K562 (cell line): ENCODE results near the gene TKTL2. TPM values are rescaled to one million over a fixed set of nuclear protein-coding genes. Genes with fewer than 3 reads are reported as not detected.

ENCODE experiments used
- ATAC-seq: fragments of 200-7000 bp; cut with Tn5 transposase; 3 replicates; pipeline ENCODE4 v1.9.1; 2020; ENCODE audit warnings: moderate library complexity
- BruUV-seq: library from RNA; stranded (reverse); fragments of 400-500 nt; replicated peaks from 2 replicates; lab custom pipeline; 2021; lab: Mats Ljungman, UMichigan
- CTCF ChIA-PET: fragments of 300-600 bp; formaldehyde crosslinking; extraction: SDS; loops from one replicate; lab custom pipeline; 2021; ENCODE audit warnings: low intra/inter-chr PET ratio; lab: Yijun Ruan, JAX
- POLR2A ChIA-PET: fragments of 300-600, 350-650 bp; sonication (Branson Sonifier 250); formaldehyde crosslinking; extraction: SDS; loops from one replicate; lab custom pipeline; 2021; ENCODE audit warnings: antibody characterized with exemption, inconsistent platforms; lab: Yijun Ruan, JAX
- DNase-seq, 4 experiments: peaks; one replicate each; pipeline versions ENCODE4 v3.0.0 to v3.0.0-alpha.2; 2011 to 2018; ENCODE audit warnings: low spot score in 3 of 4, mixed read lengths in 3 of 4; ENCODE audit errors: extremely low read depth in 1 of 4
- FAIRE-seq: peaks from 2 replicates; lab custom pipeline; 2011; peaks lifted over from hg19 to GRCh38; lab: Jason Lieb, UNC
- H2AFZ ChIP-seq: 2 replicates; pipeline ENCODE4 v1.6.0; 2011; ENCODE audit warnings: low read depth, low read length, control low read depth, inconsistent platforms
- H3K27ac ChIP-seq: fragments of 200-600 bp; 3 replicates; pipeline ENCODE4 v1.8.0; 2011; ENCODE audit warnings: low read depth, mild to moderate bottlenecking, control low read depth, inconsistent platforms, low read length, moderate library complexity, mixed read lengths; ENCODE audit errors: extremely low read depth
- H3K27me3 ChIP-seq, 2 experiments: fragments of 300-600 bp in 1 of 2; 2 replicates in 1 of 2; 3 replicates in 1 of 2; pipeline versions ENCODE4 v1.6.0 to v1.8.0; 2011; ENCODE audit warnings: inconsistent platforms in 2 of 2, low read length in 2 of 2, mild to moderate bottlenecking in 1 of 2, mixed read lengths in 1 of 2, moderate library complexity in 1 of 2; ENCODE audit not compliant: control insufficient read depth in 2 of 2, insufficient read depth in 2 of 2
- H3K36me3 ChIP-seq: fragments of 300-600 bp; 3 replicates; pipeline ENCODE4 v1.8.0; 2011; ENCODE audit warnings: mild to moderate bottlenecking, low read length, inconsistent platforms; ENCODE audit not compliant: control insufficient read depth, insufficient read depth
- H3K4me1 ChIP-seq, 2 experiments: fragments of 200-600 bp in 1 of 2; replicated peaks in 1 of 2; 2 replicates in 1 of 2; 3 replicates in 1 of 2; pipeline versions ENCODE4 v1.5.1 to v1.8.0; 2011; ENCODE audit warnings: inconsistent platforms in 2 of 2, low read length in 2 of 2, mild to moderate bottlenecking in 1 of 2, mixed read lengths in 1 of 2, moderate library complexity in 1 of 2; ENCODE audit not compliant: control insufficient read depth in 2 of 2, insufficient read depth in 2 of 2
- H3K4me2 ChIP-seq: 2 replicates; pipeline ENCODE4 v1.6.1; 2011; ENCODE audit warnings: low read length, control low read depth, inconsistent platforms, mixed read lengths; ENCODE audit not compliant: insufficient read depth
- H3K4me3 ChIP-seq: fragments of 200-600 bp; sonication (generic), shearing (Covaris generic); 2 replicates; pipeline ENCODE4 v1.5.1; 2016; ENCODE audit warnings: control low read depth, inconsistent platforms
- H3K79me2 ChIP-seq: fragments of 200-600 bp; 3 replicates; pipeline ENCODE4 v1.8.0; 2011; ENCODE audit warnings: low read length, inconsistent platforms; ENCODE audit not compliant: control insufficient read depth, insufficient read depth
- H3K9ac ChIP-seq, 2 experiments: 2 replicates each; pipeline versions ENCODE4 v1.6.0 to v1.6.1; 2011; ENCODE audit warnings: low read depth in 2 of 2, low read length in 2 of 2, control low read depth in 1 of 2, inconsistent platforms in 1 of 2, mild to moderate bottlenecking in 1 of 2, mixed read lengths in 1 of 2; ENCODE audit not compliant: insufficient read depth in 1 of 2
- H3K9me1 ChIP-seq: one replicate; pipeline ENCODE4 v1.6.0; 2011; ENCODE audit warnings: inconsistent platforms, mild to moderate bottlenecking, low read length, moderate library complexity; ENCODE audit not compliant: control insufficient read depth, insufficient read depth
- H3K9me3 ChIP-seq: replicated peaks from 2 replicates; pipeline ENCODE4 v1.5.1; 2011; ENCODE audit warnings: low read depth, low read length, inconsistent platforms; ENCODE audit not compliant: control insufficient read depth, insufficient read depth
- H4K20me1 ChIP-seq: replicated peaks from 2 replicates; pipeline ENCODE4 v1.6.1; 2011; ENCODE audit warnings: low read length, inconsistent platforms, mixed read lengths; ENCODE audit not compliant: control insufficient read depth, insufficient read depth
- GATA2 ChIP-seq: sonication (generic); formaldehyde crosslinking; IDR thresholded peaks from 2 replicates; pipeline ENCODE4 v1.4.0; 2020; ENCODE audit warnings: mild to moderate bottlenecking, missing genetic modification reagents
- HCFC1 ChIP-seq: IDR thresholded peaks from 2 replicates; pipeline ENCODE4 v1.6.1; 2012; ENCODE audit warnings: low read depth, low read length, improper control_type of control experiment
- HLTF ChIP-seq: fragments of 450-650 bp; IDR thresholded peaks from 2 replicates; pipeline ENCODE4 v1.6.1; 2016
- NCOA1 ChIP-seq: fragments of 450-650 bp; IDR thresholded peaks from 2 replicates; pipeline ENCODE4 v1.6.1; 2016; ENCODE audit warnings: low read depth
- RBM14 ChIP-seq: fragments of 200-400 bp; formaldehyde crosslinking; IDR thresholded peaks from 2 replicates; pipeline ENCODE4 v1.6.1; 2018; ENCODE audit warnings: low read depth, mild to moderate bottlenecking, low read length, moderate library complexity, borderline replicate concordance; ENCODE audit not compliant: insufficient read depth
- RUNX1 ChIP-seq: sonication (generic); IDR thresholded peaks from 2 replicates; pipeline ENCODE4 v1.6.1; 2016; ENCODE audit warnings: antibody characterized with exemption, low read depth
- SAFB2 ChIP-seq: fragments of 200-400 bp; formaldehyde crosslinking; IDR thresholded peaks from 2 replicates; pipeline ENCODE4 v1.6.1; 2018; ENCODE audit warnings: borderline replicate concordance, low read length, low read depth, moderate library complexity; ENCODE audit not compliant: severe bottlenecking
- SMARCA4 ChIP-seq: fragments of 450-650 bp; IDR thresholded peaks from 2 replicates; pipeline ENCODE4 v1.6.1; 2016
- SMARCB1 ChIP-seq: IDR thresholded peaks from 2 replicates; pipeline ENCODE4 v1.6.1; 2011; ENCODE audit warnings: improper control_type of control experiment, low read depth; ENCODE audit not compliant: insufficient read length
- SNRNP70 ChIP-seq: fragments of 200-400 bp; formaldehyde crosslinking; optimal IDR thresholded peaks from 2 replicates; pipeline ENCODE3; 2017; ENCODE audit warnings: low read depth, low read length
- SP2 ChIP-seq: IDR thresholded peaks from 2 replicates; pipeline ENCODE4 v1.6.1; 2011; ENCODE audit warnings: mild to moderate bottlenecking, low read depth, low read length, moderate library complexity; ENCODE audit not compliant: poor library complexity, severe bottlenecking; ENCODE audit errors: extremely low read depth
- TBL1XR1 ChIP-seq, 2 experiments: IDR thresholded peaks; 2 replicates each; pipeline ENCODE4 v1.6.1; 2012; ENCODE audit warnings: improper control_type of control experiment in 2 of 2, low read length in 2 of 2, mild to moderate bottlenecking in 1 of 2
- TFAM ChIP-seq: fragments of 250-450 bp; sonication (Bioruptor Pico); conservative IDR thresholded peaks from 2 replicates; pipeline ENCODE4 v1.5.0; 2021; ENCODE audit warnings: mild to moderate bottlenecking, moderate library complexity
- YY1 ChIP-seq, 3 experiments: IDR thresholded peaks; 2 replicates each; pipeline ENCODE4 v1.6.1; 2011; ENCODE audit warnings: low read length in 2 of 3, mild to moderate bottlenecking in 2 of 3, moderate library complexity in 2 of 3, borderline replicate concordance in 1 of 3, control low read depth in 1 of 3, low read depth in 1 of 3; ENCODE audit not compliant: insufficient read depth in 3 of 3, insufficient replicate concordance in 2 of 3, control insufficient read depth in 1 of 3, insufficient read length in 1 of 3; ENCODE audit errors: extremely low read depth in 1 of 3
- ZKSCAN8 ChIP-seq: fragments of 200-800 bp; sonication (Bioruptor generic); IDR thresholded peaks from 2 replicates; pipeline ENCODE4 v1.6.1; 2016; ENCODE audit warnings: missing genetic modification characterization, missing compliant biosample characterization
- ZNF507 ChIP-seq: conservative IDR thresholded peaks from 2 replicates; pipeline ENCODE4 v1.6.1; 2017; ENCODE audit warnings: missing genetic modification characterization, missing compliant biosample characterization
- WGBS: fragments of 100-300 bp; shearing (Covaris generic); methylation state at CpG from one replicate; pipeline ENCODE4 v1.1.6; 2016; ENCODE audit warnings: low coverage, mixed read lengths; ENCODE audit not compliant: insufficient coverage; ENCODE audit errors: missing lambda C conversion rate; 5-methylcytosine and 5-hydroxymethylcytosine counted together
- in situ Hi-C: fragments of 300-500 bp; cut with MboI; formaldehyde crosslinking; loops from 4 replicates; pipeline ENCODE4 v1.15.0; 2018; ENCODE audit warnings: inconsistent platforms, mixed read lengths
- intact Hi-C: fragments of 100-400 bp; cut with micrococcal nuclease; formaldehyde crosslinking; loops from 2 replicates; pipeline ENCODE4 v1.14.2; 2022
- polyA plus RNA-seq, 8 experiments: library from polyadenylated mRNA; depleted of rRNA in 4 of 8; stranded (reverse) in 5 of 8; unstranded in 3 of 8; fragments of >200 nt; fragmentation: Nextera tagmentation in 2 of 8; fragmentation: Illumina TruSeq in 1 of 8; extraction: Ambion mirVana in 2 of 8; extraction: Trizol in 1 of 8; gene quantifications; 2 replicates each; pipeline versions ENCODE4 v1.2.1 to v1.2.3, GENCODE V29; 2011 to 2014; ENCODE audit warnings: inconsistent platforms in 1 of 8, missing spikeins in 1 of 8
- total RNA-seq, 7 experiments: library from RNA; depleted of rRNA in 6 of 7; stranded (reverse); fragments of >200 nt in 6 of 7; fragmentation: Illumina TruSeq in 2 of 7; extraction: Trizol in 2 of 7; gene quantifications; 2 replicates each; pipeline versions ENCODE4 v1.2.1 to v1.2.3, GENCODE V29; 2011 to 2021; ENCODE audit warnings: low replicate concordance in 1 of 7
- TF ChIP-seq, protein P1 (sequence below), 2 experiments: IDR thresholded peaks; 2 replicates each; pipeline ENCODE4 v1.6.1; 2012; ENCODE audit warnings: improper control_type of control experiment in 2 of 2, low read depth in 2 of 2, low read length in 2 of 2, borderline replicate concordance in 1 of 2
- TF ChIP-seq, protein P2 (sequence below): fragments of 450-650 bp; formaldehyde crosslinking; IDR thresholded peaks from 2 replicates; pipeline ENCODE4 v1.4.0; 2020; ENCODE audit warnings: mild to moderate bottlenecking, mixed read lengths

The TKTL2 gene
- total and polyA plus RNA-seq, 9 of the 15 experiments (the other 6 are each of a cell fraction or from before 2014, with no cell fraction given), result 0.03 to 0.31 (median 0.09) TPM; not detected in 1

DNA sequence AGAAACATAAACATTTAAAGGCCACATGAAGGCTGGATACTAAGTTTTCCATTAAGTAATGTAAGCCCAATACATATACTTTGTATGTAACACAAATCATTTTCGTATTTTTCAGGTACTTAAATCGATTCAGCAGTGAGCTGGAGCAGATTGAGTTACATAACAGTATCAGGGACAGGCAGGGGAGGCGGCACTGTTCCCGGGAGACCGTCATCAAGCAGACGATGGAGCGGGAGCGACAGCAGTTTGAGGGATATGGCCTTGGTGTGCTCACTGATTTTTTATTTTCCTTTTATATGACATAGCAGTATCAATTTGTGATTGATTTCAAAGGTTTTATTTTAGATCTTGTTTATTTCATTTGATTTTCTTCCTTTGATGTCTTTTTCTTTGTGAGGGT lies 41.6 kb upstream of the TKTL2 start (continued):
- TF ChIP-seq, protein P1, sequence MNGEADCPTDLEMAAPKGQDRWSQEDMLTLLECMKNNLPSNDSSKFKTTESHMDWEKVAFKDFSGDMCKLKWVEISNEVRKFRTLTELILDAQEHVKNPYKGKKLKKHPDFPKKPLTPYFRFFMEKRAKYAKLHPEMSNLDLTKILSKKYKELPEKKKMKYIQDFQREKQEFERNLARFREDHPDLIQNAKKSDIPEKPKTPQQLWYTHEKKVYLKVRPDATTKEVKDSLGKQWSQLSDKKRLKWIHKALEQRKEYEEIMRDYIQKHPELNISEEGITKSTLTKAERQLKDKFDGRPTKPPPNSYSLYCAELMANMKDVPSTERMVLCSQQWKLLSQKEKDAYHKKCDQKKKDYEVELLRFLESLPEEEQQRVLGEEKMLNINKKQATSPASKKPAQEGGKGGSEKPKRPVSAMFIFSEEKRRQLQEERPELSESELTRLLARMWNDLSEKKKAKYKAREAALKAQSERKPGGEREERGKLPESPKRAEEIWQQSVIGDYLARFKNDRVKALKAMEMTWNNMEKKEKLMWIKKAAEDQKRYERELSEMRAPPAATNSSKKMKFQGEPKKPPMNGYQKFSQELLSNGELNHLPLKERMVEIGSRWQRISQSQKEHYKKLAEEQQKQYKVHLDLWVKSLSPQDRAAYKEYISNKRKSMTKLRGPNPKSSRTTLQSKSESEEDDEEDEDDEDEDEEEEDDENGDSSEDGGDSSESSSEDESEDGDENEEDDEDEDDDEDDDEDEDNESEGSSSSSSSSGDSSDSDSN (IDR thresholded peaks at IDR 0.05; ENCODE audit: borderline replicate concordance in 1 of 2, low read depth in 2 of 2, low read length in 2 of 2), result no peak
- no peak for TF ChIP-seq ZKSCAN8
- TF ChIP-seq NCOA1, result no peak

DNA sequence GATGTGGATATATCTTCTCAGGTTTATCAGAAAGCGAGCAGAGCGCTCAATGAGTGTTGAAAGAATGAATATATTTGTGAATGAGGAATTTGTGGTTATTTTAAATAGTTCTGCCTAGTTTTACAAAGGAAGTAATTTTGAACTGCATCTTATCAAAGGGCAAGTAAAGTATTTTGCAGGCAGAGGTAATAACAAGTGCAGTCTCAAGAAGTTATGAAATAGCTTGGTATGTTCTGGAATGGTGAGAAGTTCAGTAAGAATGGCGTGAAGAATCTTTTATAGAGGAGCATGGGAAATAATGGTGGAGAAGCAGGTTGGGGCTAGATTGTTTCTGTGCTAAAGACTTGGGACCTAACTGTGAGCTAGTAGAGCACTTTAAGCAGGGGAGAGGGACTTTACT lies 31.8 kb upstream of the TKTL2 start:
- POLR2A ChIA-PET, result interaction anchor here (2.8 kb wide), 1 partner anchor 12 kb away, joined by 17 read pairs; the partner anchor contains the start of gene TMA16
- WGBS, result 94% methylated on average over 3 of the region's 3 CpGs
- ATAC-seq, result no peak; the same call in 2 of the 3 replicates
- TF ChIP-seq RUNX1, result no peak
- TF ChIP-seq YY1 (IDR thresholded peaks at IDR 0.05; ENCODE audit: borderline replicate concordance in 1 of 3, control insufficient read depth in 1 of 3, extremely low read depth in 1 of 3, insufficient read depth in 3 of 3, insufficient read length in 1 of 3, insufficient replicate concordance in 2 of 3, low read depth in 1 of 3, low read length in 2 of 3), result no peak
- TF ChIP-seq RBM14, result no peak
- TF ChIP-seq HCFC1, result no peak
- TF ChIP-seq, protein P2, sequence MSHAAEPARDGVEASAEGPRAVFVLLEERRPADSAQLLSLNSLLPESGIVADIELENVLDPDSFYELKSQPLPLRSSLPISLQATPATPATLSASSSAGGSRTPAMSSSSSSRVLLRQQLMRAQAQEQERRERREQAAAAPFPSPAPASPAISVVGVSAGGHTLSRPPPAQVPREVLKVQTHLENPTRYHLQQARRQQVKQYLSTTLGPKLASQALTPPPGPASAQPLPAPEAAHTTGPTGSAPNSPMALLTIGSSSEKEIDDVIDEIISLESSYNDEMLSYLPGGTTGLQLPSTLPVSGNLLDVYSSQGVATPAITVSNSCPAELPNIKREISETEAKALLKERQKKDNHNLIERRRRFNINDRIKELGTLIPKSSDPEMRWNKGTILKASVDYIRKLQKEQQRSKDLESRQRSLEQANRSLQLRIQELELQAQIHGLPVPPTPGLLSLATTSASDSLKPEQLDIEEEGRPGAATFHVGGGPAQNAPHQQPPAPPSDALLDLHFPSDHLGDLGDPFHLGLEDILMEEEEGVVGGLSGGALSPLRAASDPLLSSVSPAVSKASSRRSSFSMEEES, result no peak
- TF ChIP-seq ZNF507, result no peak
- no peak for TF ChIP-seq SMARCA4
- TF ChIP-seq SMARCB1, result no peak
- TF ChIP-seq TBL1XR1 (IDR thresholded peaks at IDR 0.05; ENCODE audit: low read length in 2 of 2), result no peak
- TF ChIP-seq GATA2 (CRISPR knock-in tag), result no peak
- TF ChIP-seq SAFB2, result no peak
- no peak for TF ChIP-seq HLTF
- TF ChIP-seq SP2, result no peak
- no peak for TF ChIP-seq SNRNP70
- TF ChIP-seq TFAM, result no peak

More for the DNA sequence above, 31.8 kb upstream of the TKTL2 start:
- CTCF ChIA-PET, result no interaction called here
- Histone ChIP-seq H3K79me2 (peaks cover 98% of the 10 kb centered on the region), H3K4me1 (no peaks in the 10 kb centered on the region; a peak in 1 of 5 replicates), H4K20me1 (0 out of 2 replicates have a peak, but pooled peaks cover 3% of the 10 kb centered on the region), H3K9ac (no peak overlapping the region), H3K27me3 (no peaks in the 10 kb centered on the region), H3K4me2 (no peak overlapping the region), H3K9me1 (no peaks in the 10 kb centered on the region), H3K36me3 (peaks cover 55% of the 10 kb centered on the region), H3K4me3 (no peak overlapping the region), H3K27ac (no peak overlapping the region), H2AFZ (no peak overlapping the region), H3K9me3 (peaks cover 6% of the 10 kb centered on the region; the same call in 1 of the 2 replicates)
- no TSS peak for BruUV-seq
- intact Hi-C loops (no loop called here), in situ Hi-C loops (no loop called here)
- no peak for DNase-seq
- FAIRE-seq, result no peak
